GM21723 (cell line): ENCODE results near the gene PLCXD1.
"Not testable (repeated sequence)": the region's sequence is repeated elsewhere in the genome, so short reads cannot be mapped to it uniquely, and the experiment has no call there.

Experiments used
- ATAC-seq: cut with Tn5 transposase; IDR thresholded peaks from one replicate; pipeline ENCODE4 v1.9.1; 2021; ENCODE audit warnings: mild to moderate bottlenecking, moderate library complexity; ENCODE audit not compliant: unreplicated experiment

Gene PLCXD1, protein sequence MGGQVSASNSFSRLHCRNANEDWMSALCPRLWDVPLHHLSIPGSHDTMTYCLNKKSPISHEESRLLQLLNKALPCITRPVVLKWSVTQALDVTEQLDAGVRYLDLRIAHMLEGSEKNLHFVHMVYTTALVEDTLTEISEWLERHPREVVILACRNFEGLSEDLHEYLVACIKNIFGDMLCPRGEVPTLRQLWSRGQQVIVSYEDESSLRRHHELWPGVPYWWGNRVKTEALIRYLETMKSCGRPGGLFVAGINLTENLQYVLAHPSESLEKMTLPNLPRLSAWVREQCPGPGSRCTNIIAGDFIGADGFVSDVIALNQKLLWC

GRCh38 chrX:281166-281999, at the start of gene PLCXD1:
Gene PLCXD1, plus strand, starts transcription at chrX:281381. Its CDS starts 2,807 bp downstream, at chrX:284188.
- ATAC-seq, result no peak

- not testable (repeated sequence) for ATAC-seq
These were observed 49.4 kb upstream of the PLCXD1 start for GRCh38 chrX:231637-232277.

GRCh38 chrX:232278-232655, 48.9 kb upstream of the PLCXD1 start:
- not testable (repeated sequence) for ATAC-seq

DNA sequence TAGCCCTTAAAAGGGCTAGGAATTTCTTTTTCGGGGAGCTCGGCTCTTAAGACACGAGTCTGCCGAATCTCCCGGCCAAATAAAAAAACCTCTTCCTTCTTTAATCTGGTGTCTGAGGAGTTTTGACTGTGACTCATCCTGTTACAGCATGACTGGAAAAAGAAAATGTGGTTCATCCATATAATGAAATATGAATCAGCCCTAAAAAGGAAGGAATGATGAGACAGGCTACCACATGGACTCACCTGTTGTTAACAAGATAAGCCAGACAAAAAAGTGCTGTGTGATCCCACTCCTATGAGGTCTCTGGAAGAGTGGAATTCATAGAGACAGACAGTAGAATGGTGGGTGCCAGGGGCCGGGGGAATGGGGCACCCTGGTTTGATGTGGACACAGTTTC, 45.0 kb upstream of the PLCXD1 start:
- ATAC-seq, result not testable (repeated sequence)

- no peak for ATAC-seq
These were observed 30.2 kb upstream of the PLCXD1 start for GRCh38 chrX:250965-251364.

DNA sequence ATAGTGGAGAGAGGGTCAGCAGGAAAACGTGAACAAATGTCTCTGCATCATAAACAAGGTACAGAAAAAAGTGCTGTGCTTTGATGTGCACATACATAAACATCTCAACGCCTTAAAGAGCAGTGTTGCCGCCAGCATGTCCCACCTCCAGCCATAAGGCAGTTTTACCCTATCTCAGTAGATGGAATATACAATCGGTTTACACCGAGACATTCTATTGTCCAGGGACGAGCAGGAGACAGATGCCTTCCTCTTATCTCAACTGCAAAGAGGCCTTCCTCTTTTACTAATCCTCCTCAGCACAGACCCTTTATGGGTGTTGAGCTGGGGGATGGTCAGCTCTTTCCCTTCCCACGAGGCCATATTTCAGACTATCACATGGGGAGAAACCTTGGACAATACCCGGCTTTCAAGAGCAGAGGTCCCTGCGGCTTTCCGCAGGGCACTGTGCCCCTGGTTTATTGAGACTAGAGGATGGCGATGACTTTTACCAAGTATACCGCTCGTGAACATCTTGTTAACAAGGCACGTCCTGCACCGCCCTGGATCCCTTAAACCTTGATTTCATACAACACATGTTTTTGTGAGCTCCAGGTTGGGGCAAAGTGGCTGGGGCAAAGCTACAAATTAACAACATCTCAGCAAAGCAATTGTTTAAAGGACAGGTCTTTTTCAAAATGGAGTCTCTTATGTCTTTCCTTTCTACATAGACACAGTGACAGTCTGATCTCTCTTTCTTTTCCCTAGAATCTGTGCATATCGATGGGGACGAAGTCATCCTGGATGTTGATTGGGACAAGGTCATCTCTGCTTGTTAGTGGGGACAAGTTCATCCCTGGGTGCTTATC, 29.6 kb upstream of the PLCXD1 start:
- ATAC-seq, result not testable (repeated sequence)

GRCh38 chrX:252244-252956, 28.8 kb upstream of the PLCXD1 start:
- ATAC-seq, result no peak

- no peak for ATAC-seq
These were observed 28.3 kb upstream of the PLCXD1 start for GRCh38 chrX:252957-253291.

DNA sequence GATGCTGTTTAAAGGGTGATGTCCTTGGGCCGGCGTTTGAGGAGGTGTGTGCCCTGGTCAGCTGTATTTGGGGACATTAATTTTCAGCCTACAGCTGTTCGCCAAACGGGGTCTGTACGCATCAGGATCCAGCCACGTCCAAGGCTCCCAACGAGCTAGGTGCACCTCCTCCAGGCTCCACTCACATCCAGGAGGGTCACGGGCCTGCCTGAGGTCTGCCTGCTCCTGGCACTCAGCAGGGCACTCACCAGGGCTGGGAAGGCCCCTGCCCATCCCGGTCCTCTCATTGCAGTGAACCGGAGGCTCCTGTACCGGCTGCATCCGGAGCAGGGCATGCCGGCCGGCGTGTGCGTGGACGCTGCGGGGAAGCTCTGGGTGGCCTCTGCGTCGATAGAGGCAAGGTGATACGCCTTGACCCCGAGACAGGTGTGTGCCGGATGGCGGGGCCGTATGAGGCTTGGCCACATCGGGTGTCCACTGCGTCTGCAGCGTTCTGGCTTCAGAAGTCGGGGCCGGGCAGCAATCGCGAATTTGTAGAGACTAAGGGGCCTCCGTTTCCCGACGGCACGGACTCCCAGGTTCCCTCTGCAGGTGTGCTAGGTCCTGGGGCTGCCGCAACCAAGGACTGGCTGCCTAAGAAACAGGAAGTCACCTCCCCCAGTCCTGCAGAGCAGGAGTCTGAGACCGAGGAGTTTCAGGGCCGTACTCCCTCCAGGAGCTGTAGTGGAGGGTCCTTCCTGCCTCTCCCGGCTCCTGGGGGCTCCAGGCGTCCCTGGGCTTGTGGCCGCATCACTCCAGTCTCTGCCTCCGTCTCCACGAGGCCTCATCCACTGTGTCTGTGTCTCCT, 27.5 kb upstream of the PLCXD1 start:
- no peak for ATAC-seq

DNA sequence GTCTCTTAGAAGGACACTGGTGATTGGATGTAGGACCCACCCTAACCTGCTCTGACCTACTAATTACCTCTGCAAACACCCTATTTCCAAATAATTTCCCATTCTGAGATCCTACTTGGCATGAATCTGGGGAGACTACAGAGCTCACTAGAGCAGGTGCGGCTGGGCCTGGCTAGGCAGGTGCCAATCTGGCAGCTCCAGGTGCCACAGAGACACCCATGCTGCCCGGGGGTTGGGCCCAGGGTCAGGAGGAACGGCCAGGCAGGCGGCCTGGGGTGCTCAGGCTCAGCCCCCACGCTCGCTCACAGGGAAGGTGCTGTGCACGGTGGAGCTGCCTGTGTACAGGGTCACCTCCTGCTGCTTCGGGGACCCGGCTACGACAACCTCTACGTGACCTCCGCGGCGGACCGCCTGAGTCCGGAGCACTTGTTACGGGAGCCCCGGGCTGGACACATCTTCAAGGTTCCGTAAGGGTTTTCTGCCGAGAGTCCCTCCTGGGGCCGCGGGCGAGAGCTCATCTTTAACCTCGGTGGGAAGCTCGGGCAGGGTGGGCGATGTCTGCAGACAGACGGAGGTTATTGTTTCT, 26.5 kb upstream of the PLCXD1 start:
- ATAC-seq, result no peak

GRCh38 chrX:255923-256331, 25.3 kb upstream of the PLCXD1 start:
- ATAC-seq, result no peak

DNA sequence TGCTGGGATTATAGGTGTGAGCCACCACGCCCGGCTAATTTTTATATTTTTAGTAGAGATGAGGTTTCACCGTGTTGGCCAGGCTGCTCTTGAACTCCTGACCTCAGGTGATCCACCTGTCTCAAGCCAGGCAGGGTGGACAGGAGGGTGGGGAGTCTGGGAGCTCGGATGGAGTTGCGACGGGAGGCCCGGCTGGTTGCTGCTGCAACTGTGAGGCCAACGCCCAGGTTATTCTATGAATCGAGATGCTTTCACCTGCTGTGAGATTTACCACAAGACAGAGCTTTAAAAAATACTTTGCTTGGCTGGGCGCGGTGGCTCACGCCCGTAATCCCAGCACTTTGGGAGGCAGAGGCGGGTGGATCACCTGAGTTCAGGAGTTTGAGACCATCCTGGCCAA, 24.1 kb upstream of the PLCXD1 start:
- ATAC-seq, result not testable (repeated sequence)

DNA sequence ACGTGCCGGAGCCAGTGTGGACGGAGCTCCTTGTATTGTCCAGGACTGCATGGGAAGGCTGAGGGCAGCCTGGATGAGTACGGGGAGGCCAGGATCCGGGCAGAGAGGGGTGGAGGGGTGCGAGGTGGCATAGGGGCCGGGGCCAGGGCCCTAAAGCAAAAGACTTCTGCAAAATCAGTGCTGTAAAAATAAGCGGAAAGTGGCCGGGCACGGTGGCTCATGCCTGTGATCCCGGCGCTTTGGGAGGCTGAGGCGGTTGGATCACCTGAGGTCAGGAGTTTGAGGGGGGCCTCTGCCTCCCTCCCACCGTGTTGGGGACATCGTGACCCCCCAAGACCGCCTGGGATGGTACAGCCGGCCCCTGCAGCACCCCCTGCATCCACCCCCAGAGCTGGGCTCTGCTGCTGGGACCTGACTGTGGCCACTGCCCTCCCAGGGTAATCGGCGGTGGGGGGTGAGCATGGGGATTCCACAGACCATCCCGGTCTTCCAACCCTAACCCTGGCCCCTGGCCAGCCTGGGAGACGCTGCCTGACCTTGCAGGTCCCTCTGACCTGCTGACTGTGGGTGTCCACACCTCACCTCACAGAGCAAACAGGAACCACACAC, 23.4 kb upstream of the PLCXD1 start:
- no peak for ATAC-seq

DNA sequence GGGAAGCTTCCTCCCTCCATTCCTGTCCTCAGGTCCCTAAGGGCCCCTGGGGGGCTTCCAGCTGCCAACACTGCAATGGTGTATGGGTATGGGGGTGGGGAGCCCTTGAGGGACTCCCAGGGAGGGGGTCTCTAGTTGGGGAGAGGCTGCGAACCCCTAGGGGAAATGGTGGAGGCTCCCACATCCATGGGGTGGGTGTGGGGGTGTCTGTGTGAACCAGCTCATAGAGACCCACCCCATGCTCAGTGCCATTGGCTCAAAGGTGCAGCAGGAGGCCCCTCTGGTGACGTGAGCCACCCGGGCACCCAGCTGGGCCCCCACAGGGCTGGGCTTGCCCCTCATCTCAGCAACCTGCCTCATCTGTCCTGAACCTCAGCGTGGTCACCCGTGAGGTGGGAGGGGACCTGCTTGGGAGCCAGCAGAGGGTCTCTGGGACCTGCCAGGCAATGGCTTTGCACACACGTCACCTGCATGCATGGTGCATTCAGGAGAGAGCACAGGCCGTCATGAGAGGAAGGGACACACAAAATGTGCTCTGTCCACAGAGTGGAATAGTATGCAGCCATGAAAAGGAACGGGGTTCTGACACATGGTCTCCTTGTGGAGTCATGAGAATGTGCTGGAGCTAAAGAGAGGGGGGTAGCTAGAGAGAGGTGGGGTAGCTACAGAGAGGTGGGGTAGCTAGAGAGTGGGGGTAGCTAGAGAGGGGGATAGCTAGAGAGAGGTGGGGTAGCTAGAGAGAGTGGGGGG, 22.7 kb upstream of the PLCXD1 start:
- ATAC-seq, result no peak

DNA sequence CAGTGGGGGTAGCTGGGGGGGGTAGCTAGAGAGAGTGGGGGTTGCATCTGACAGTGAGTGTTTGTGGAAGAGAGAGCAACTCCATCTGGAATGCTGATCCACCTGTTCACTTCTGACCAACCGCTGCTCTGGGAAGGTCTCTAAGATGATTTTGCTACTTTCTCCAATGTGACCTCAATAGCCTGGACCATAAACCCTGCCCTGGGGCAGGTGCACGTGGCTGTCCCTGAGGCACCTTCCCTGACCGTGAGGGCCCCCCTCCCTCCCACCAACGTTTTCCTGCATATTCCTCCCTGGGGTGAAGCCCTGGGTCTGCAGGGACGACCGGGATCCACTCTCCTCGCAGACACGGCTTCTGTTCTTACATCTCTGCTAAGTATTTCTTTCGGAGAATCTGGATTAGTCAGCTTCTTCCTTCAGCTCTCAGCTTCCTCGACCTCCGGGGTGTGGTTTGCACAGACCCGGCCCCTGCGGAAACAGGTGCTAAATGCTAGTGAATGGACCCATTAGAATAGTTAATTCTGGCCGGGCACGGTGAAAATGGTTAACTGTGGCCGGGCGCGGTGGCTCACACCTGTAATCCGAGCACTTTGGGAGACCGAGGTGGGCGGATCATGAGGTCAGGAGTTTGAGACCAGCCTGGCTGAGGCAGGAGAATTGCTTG, 21.4 kb upstream of the PLCXD1 start:
- ATAC-seq, result no peak

DNA sequence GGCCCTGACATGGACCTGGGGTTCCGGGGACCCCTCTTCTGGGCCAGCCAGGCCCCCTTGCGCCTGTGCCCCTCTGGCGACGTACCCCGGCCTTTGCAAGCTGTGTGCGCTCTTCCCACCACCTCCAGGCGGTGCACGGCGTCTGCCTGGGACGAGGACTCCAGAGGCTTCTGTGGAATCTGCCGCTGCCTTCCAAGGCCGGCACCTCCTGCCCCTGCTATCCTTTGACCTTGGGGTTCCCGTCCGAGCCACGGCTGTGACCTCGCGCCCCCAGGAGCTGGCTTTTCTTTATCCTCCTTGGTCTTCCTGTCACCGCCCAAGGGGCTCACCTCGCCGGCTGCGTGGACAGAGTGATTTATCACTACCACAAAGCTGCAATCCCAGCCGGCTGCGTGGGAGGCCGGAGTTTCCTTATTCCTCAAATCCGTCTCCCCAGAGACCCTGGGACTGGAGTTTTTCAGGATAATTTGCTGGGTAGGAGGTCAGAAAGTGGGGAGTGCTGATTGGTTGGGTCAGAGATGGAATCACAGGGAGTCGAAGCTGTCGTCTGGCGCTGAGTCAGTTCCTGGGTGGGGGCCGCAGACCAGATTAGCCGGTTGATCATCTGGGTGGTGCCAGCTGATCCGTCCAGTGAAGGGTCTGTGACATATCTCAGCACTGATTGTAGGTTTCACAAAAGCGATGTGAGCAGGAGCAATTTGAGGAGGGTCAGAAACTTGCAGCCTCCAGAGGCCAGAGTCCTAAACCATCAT, 19.8 kb upstream of the PLCXD1 start:
- no peak for ATAC-seq

DNA sequence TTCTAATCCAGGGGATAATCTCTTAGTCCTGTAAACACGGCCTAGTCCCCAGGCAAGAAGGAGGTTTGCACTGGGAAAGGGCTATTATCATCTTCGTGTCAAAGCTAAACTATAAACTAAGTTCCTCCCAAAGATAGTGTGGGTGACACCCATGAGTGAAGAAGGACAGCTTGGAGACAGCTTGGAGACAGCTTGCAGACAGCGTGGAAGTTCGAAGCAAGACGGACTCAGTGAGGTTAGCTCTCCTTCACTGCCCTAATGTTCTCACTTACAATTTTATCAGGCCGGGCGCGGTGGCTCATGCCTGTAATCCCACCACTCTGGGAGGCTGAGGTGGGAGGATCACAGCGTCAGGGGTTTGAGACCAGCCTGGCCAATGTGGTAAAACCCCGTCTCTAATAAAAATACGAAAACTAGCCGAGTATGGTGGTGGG, 19.2 kb upstream of the PLCXD1 start:
- no peak for ATAC-seq
